COR-L47 (cell line): ENCODE data around the gene FOSB.

Experiments
- DNase-seq: peaks from one replicate; lab custom pipeline; 2025; lab: John Stamatoyannopoulos, UW

FOSB gene

GRCh38 chr19:45485305-45486077 lies 17.7 kb downstream of the FOSB start:
- DNase-seq: peak; percentile 96

- DNase-seq: no peak
Measured at GRCh38 chr19:45488708-45489107, 20.9 kb downstream of the FOSB start.

GRCh38 chr19:45489216-45489855 lies 21.5 kb downstream of the FOSB start:
- no peak for DNase-seq

GRCh38 chr19:45492137-45492626 lies 24.4 kb downstream of the FOSB start:
- DNase-seq: no peak

- DNase-seq: no peak
Measured at GRCh38 chr19:45492627-45493470, 25.1 kb downstream of the FOSB start.

- no peak for DNase-seq
Measured at GRCh38 chr19:45494261-45494916, 26.6 kb downstream of the FOSB start.

- DNase-seq: no peak
Measured at GRCh38 chr19:45495178-45495577, 27.4 kb downstream of the FOSB start.

- DNase-seq: no peak
Measured at GRCh38 chr19:45496349-45496953, 28.7 kb downstream of the FOSB start.

- DNase-seq: no peak
Measured at GRCh38 chr19:45497791-45498190, 30.0 kb downstream of the FOSB start.

- DNase-seq: peak; percentile 31
Measured at GRCh38 chr19:45498411-45499195, 30.8 kb downstream of the FOSB start, which contains the start of gene PPM1N. TSS of gene PPM1N (plus strand) at chr19:45498443. CDS start at chr19:45498473, 30 bp downstream.

GRCh38 chr19:45499196-45500180 lies 31.7 kb downstream of the FOSB start:
- no peak for DNase-seq

GRCh38 chr19:45500918-45501729 lies 33.3 kb downstream of the FOSB start:
- no peak for DNase-seq

GRCh38 chr19:45501730-45502014 lies 33.9 kb downstream of the FOSB start:
- no peak for DNase-seq

- no peak for DNase-seq
Measured at GRCh38 chr19:45502111-45502510, 34.3 kb downstream of the FOSB start.

GRCh38 chr19:45503909-45504308 lies 36.1 kb downstream of the FOSB start:
- no peak for DNase-seq

- no peak for DNase-seq
Measured at GRCh38 chr19:45505151-45505995, 37.6 kb downstream of the FOSB start.

- DNase-seq: no peak
Measured at GRCh38 chr19:45505996-45506245, 38.1 kb downstream of the FOSB start.
